Fibroblast of lung (primary cell): ENCODE results near the gene AIPL1. TPM values are rescaled to one million over a fixed set of nuclear protein-coding genes. Genes with fewer than 3 reads are reported as not detected.

Source experiments
- DNase-seq, 2 donors: peaks; one replicate each; pipeline versions ENCODE4 v3.0.0 to v3.0.0-alpha.2; 2010; ENCODE audit warnings: low read depth in 2 of 2
- H2AFZ ChIP-seq: 2 replicates; pipeline ENCODE4 v1.5.1; 2012; ENCODE audit warnings: low read length, control low read depth, inconsistent platforms
- H3K27ac ChIP-seq: 2 replicates; pipeline ENCODE4 v1.5.1; 2011; ENCODE audit warnings: low read length, control low read depth; ENCODE audit not compliant: insufficient read depth
- H3K27me3 ChIP-seq: 2 replicates; pipeline ENCODE4 v1.5.1; 2011; ENCODE audit warnings: mild to moderate bottlenecking, low read length; ENCODE audit not compliant: control insufficient read depth, insufficient read depth
- H3K36me3 ChIP-seq: 2 replicates; pipeline ENCODE4 v1.5.1; 2011; ENCODE audit warnings: low read length; ENCODE audit not compliant: control insufficient read depth, insufficient read depth
- H3K4me1 ChIP-seq: 2 replicates; pipeline ENCODE4 v1.5.1; 2011; ENCODE audit warnings: low read length; ENCODE audit not compliant: control insufficient read depth, insufficient read depth; ENCODE audit errors: extremely low read depth
- H3K4me2 ChIP-seq: 2 replicates; pipeline ENCODE4 v1.5.1; 2011; ENCODE audit warnings: low read length, control low read depth; ENCODE audit not compliant: insufficient read depth; ENCODE audit errors: extremely low read depth
- H3K4me3 ChIP-seq, 4 experiments: fragments of 200-600 bp in 1 of 4; sonication (generic) in 1 of 4; replicated peaks in 1 of 4; 2 replicates each; pipeline ENCODE4 v1.5.1; 2011 to 2016; ENCODE audit warnings: low read length in 4 of 4, low read depth in 3 of 4, mild to moderate bottlenecking in 3 of 4, control low read depth in 2 of 4, inconsistent platforms in 1 of 4, mixed read lengths in 1 of 4; ENCODE audit not compliant: insufficient read depth in 1 of 4; ENCODE audit errors: control extremely low read depth in 1 of 4
- H3K79me2 ChIP-seq: 2 replicates; pipeline ENCODE4 v1.5.1; 2012; ENCODE audit warnings: mild to moderate bottlenecking, low read length, inconsistent platforms; ENCODE audit not compliant: control insufficient read depth, insufficient read depth
- H3K9ac ChIP-seq: 2 replicates; pipeline ENCODE4 v1.5.1; 2011; ENCODE audit warnings: mild to moderate bottlenecking, low read length, control low read depth; ENCODE audit not compliant: insufficient read depth
- H3K9me3 ChIP-seq: 2 replicates; pipeline ENCODE4 v1.5.1; 2012; ENCODE audit warnings: low read depth, low read length; ENCODE audit not compliant: control insufficient read depth, insufficient read depth
- H4K20me1 ChIP-seq: 2 replicates; pipeline ENCODE4 v1.5.1; 2011; ENCODE audit warnings: low read length; ENCODE audit not compliant: control insufficient read depth, insufficient read depth; ENCODE audit errors: extremely low read depth
- EZH2 ChIP-seq: IDR thresholded peaks from 2 replicates; pipeline ENCODE4 v1.5.1; 2012; ENCODE audit warnings: low read length, control low read depth, mild to moderate bottlenecking; ENCODE audit errors: missing control alignments
- polyA plus RNA-seq, 2 donors: library from polyadenylated mRNA; depleted of rRNA in 1 of 2; stranded (reverse) in 1 of 2; unstranded in 1 of 2; fragments of >200 nt; gene quantifications; 2 replicates each; pipeline ENCODE4 v1.2.1, GENCODE V29; 2011 to 2012; ENCODE audit warnings: missing spikeins in 1 of 2
- total RNA-seq: library from RNA; depleted of rRNA; stranded (reverse); fragments of >200 nt; gene quantifications from 2 replicates; pipeline ENCODE4 v1.2.1, GENCODE V29; 2014
- TF ChIP-seq, protein P1 (sequence below), 2 donors: IDR thresholded peaks in 1 of 2; conservative IDR thresholded peaks in 1 of 2; 1 replicate in 1 of 2; 2 replicates in 1 of 2; pipeline ENCODE4 v1.5.1; 2011 to 2012; ENCODE audit warnings: low read length in 2 of 2, control low read depth in 1 of 2, inconsistent platforms in 1 of 2, low read depth in 1 of 2, mild to moderate bottlenecking in 1 of 2

AIPL1 gene
- total and polyA plus RNA-seq, 2 donors (not counting 1 experiment from before 2014, with no cell fraction given) = 0.05 TPM; not detected in 1

DNA sequence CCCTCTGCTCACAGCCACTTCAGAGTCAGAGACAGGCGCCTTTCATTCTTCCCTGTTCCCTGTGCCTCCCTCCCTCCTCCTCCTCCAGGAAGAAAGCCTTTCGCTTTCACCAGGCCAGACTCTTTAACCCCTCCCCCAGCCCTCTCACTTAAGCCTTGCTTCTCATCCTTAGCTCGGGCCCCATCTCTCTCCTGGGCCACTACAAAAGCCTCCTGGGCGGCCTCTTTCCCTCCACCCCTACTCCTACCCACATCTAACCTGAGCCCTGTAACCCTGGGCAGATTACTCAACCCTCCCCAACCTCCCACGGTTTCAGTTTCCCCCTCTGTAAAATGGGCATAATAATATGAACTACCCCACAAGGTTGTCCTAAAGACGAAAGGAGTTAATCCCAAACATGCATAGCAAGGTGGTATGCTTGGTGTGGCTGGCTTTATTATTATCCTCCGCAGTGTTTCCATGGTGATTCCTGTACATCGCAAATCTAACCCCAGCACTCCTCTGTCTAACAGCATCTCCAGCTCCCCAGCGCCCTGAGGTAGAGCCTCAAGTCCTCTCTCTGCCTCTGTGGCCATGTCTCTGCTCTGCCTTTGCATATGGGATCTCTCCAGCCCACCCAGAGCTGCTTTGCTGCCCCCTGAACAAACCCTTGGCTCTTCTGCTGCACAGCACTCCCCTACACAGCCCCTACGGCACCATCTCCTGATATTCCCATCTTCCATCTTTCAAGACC, 27.0 kb upstream of the AIPL1 start:
- H3K4me3 ChIP-seq = no peak overlapping the region
- no peak for DNase-seq
- H3K9ac ChIP-seq = no peak overlapping the region
- H3K79me2 ChIP-seq = no peaks in the 10 kb centered on the region
- no peaks in the 10 kb centered on the region for H3K9me3 ChIP-seq
- H3K27me3 ChIP-seq = no peaks in the 10 kb centered on the region
- TF ChIP-seq, protein P1, sequence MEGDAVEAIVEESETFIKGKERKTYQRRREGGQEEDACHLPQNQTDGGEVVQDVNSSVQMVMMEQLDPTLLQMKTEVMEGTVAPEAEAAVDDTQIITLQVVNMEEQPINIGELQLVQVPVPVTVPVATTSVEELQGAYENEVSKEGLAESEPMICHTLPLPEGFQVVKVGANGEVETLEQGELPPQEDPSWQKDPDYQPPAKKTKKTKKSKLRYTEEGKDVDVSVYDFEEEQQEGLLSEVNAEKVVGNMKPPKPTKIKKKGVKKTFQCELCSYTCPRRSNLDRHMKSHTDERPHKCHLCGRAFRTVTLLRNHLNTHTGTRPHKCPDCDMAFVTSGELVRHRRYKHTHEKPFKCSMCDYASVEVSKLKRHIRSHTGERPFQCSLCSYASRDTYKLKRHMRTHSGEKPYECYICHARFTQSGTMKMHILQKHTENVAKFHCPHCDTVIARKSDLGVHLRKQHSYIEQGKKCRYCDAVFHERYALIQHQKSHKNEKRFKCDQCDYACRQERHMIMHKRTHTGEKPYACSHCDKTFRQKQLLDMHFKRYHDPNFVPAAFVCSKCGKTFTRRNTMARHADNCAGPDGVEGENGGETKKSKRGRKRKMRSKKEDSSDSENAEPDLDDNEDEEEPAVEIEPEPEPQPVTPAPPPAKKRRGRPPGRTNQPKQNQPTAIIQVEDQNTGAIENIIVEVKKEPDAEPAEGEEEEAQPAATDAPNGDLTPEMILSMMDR (conservative IDR thresholded peaks at IDR 0.05 in 1 of 2, IDR thresholded peaks at IDR 0.05 in 1 of 2; ENCODE audit: low read depth in 1 of 2, low read length in 2 of 2) = no peak
- TF ChIP-seq EZH2 = no peak
- H3K4me1 ChIP-seq = peaks cover 3% of the 10 kb centered on the region
- no peaks in the 10 kb centered on the region for H4K20me1 ChIP-seq
- no peak overlapping the region for H3K27ac ChIP-seq
- H2AFZ ChIP-seq = no peak overlapping the region
- H3K36me3 ChIP-seq = no peaks in the 10 kb centered on the region
- H3K4me2 ChIP-seq = no peak overlapping the region

DNA sequence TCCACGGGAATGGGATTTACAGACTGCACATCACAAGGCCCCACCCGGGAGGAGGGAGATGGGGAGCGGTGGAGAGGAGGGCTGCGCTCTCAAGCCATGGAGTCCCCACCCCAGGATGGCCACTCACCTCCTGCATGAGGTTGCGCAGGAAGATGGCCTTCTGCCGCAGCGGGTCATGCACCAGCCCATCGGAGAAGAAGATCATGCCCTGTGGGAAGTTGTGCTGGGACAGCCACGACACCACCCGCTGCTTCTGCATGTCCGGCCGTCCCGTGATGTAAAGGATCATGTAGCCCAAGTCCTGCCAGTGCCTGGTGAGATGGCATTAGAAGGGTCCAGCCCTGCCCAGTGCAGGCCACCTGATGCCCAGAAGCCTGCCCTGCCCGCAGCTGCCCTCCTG, 26.3 kb upstream of the AIPL1 start:
- TF ChIP-seq, protein P1 (conservative IDR thresholded peaks at IDR 0.05 in 1 of 2, IDR thresholded peaks at IDR 0.05 in 1 of 2; ENCODE audit: low read depth in 1 of 2, low read length in 2 of 2) = no peak
- no peak for TF ChIP-seq EZH2
- no peak overlapping the region for H3K4me2 ChIP-seq
- no peaks in the 10 kb centered on the region for H3K36me3 ChIP-seq
- no peak overlapping the region for H3K27ac ChIP-seq
- no peaks in the 10 kb centered on the region for H4K20me1 ChIP-seq
- no peak overlapping the region for H3K9ac ChIP-seq
- no peaks in the 10 kb centered on the region for H3K79me2 ChIP-seq
- H3K4me3 ChIP-seq = no peak overlapping the region
- no peaks in the 10 kb centered on the region for H3K9me3 ChIP-seq
- peaks cover 9% of the 10 kb centered on the region for H3K4me1 ChIP-seq
- H2AFZ ChIP-seq = no peak overlapping the region
- no peaks in the 10 kb centered on the region for H3K27me3 ChIP-seq
- DNase-seq = no peak

DNA sequence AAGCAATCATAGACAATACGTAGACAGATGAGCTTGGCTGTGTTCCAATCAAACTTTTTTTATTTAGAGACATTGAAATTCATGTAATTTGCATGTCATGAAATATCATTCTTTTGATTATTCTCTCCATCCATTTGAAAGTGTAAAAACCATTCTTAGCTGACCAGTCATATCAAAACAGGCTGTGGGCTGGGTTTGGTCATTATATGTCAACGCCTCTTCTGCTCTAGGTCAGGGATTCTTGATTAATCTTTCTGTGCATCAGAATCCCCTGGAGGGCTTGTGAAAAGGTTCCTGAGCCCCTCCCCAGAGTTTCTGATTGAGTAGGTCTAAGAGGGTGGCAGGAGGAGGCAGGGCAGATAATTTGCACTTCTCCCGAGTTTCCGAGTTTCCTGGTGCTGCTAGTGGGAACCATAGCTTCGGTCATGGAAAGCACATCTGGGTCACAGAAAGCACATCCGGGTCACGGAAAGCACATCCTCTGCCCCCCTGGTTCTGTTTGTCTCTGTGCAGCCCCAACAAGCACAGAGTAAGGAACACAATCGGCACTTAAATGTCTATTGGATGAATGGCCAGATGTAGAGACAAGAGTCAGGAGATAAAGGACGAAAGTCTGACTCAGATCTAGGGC, 25.7 kb upstream of the AIPL1 start:
- Histone ChIP-seq H3K4me3 (no peak overlapping the region), H2AFZ (no peak overlapping the region), H3K79me2 (no peaks in the 10 kb centered on the region), H3K36me3 (no peaks in the 10 kb centered on the region), H4K20me1 (no peaks in the 10 kb centered on the region), H3K27me3 (no peaks in the 10 kb centered on the region), H3K4me2 (no peak overlapping the region), H3K9ac (no peak overlapping the region), H3K9me3 (no peaks in the 10 kb centered on the region), H3K27ac (no peak overlapping the region), H3K4me1 (peaks cover 9% of the 10 kb centered on the region)
- TF ChIP-seq EZH2 = no peak
- TF ChIP-seq, protein P1 (conservative IDR thresholded peaks at IDR 0.05 in 1 of 2, IDR thresholded peaks at IDR 0.05 in 1 of 2; ENCODE audit: low read depth in 1 of 2, low read length in 2 of 2) = no peak
- DNase-seq = no peak
